HepG2 (cell line): ENCODE data around the gene FYTTD1. TPM values are rescaled to one million over a fixed set of nuclear protein-coding genes. Genes with fewer than 3 reads are reported as not detected.
A peak's percentile ranks its signal among the peaks of the same experiment; 100 is the strongest.

Experiments used
- AKNA ChIP-seq: sonication (generic); formaldehyde crosslinking; IDR thresholded peaks from 2 replicates; pipeline ENCODE4 v1.4.0; 2020; ENCODE audit warnings: missing genetic modification reagents, borderline replicate concordance
- ESRRA ChIP-seq: sonication (generic); formaldehyde crosslinking; IDR thresholded peaks from 2 replicates; pipeline ENCODE4 v1.5.1; 2020; ENCODE audit warnings: mild to moderate bottlenecking, low read depth, missing genetic modification reagents
- ETV6 ChIP-seq: sonication (generic); formaldehyde crosslinking; conservative IDR thresholded peaks from 2 replicates; pipeline ENCODE4 v1.4.0; 2020; ENCODE audit warnings: missing genetic modification reagents
- FLYWCH1 ChIP-seq: sonication (generic); formaldehyde crosslinking; IDR thresholded peaks from 2 replicates; pipeline ENCODE4 v1.8.1; 2023; ENCODE audit warnings: mild to moderate bottlenecking, missing genetic modification reagents
- GFI1 ChIP-seq: sonication (generic); formaldehyde crosslinking; IDR thresholded peaks from 2 replicates; pipeline ENCODE4 v1.5.0; 2020; ENCODE audit warnings: missing genetic modification reagents, mild to moderate bottlenecking, borderline replicate concordance
- KMT2A ChIP-seq: sonication (generic); formaldehyde crosslinking; IDR thresholded peaks from 2 replicates; pipeline ENCODE4 v1.4.0; 2020; ENCODE audit warnings: missing genetic modification reagents
- MIER3 ChIP-seq: IDR thresholded peaks from 2 replicates; pipeline ENCODE4 v1.6.1; 2016; ENCODE audit warnings: missing compliant biosample characterization, borderline replicate concordance
- POLR2G ChIP-seq: fragments of 200-400 bp; formaldehyde crosslinking; IDR thresholded peaks from 2 replicates; pipeline ENCODE4 v1.6.1; 2018; ENCODE audit warnings: mild to moderate bottlenecking, low read depth, low read length, moderate library complexity
- ZMYM2 ChIP-seq: sonication (generic); formaldehyde crosslinking; IDR thresholded peaks from 2 replicates; pipeline ENCODE4 v1.8.0; 2022; ENCODE audit warnings: mild to moderate bottlenecking, missing genetic modification reagents
- ZNF180 ChIP-seq: sonication (generic); formaldehyde crosslinking; IDR thresholded peaks from 2 replicates; pipeline ENCODE4 v1.4.0; 2020; ENCODE audit warnings: low read depth, missing genetic modification reagents, borderline replicate concordance
- ZNF451 ChIP-seq: sonication (generic); formaldehyde crosslinking; IDR thresholded peaks from 2 replicates; pipeline ENCODE4 v1.5.0; 2020; ENCODE audit warnings: mild to moderate bottlenecking, missing genetic modification reagents
- ZNF7 ChIP-seq: IDR thresholded peaks from 2 replicates; pipeline ENCODE4 v1.6.1; 2016; ENCODE audit warnings: missing biosample characterization, missing genetic modification reagents
- ZNF768 ChIP-seq: sonication (generic); formaldehyde crosslinking; IDR thresholded peaks from 2 replicates; pipeline ENCODE4 v1.4.0; 2020; ENCODE audit warnings: missing genetic modification reagents
- ZNF777 ChIP-seq: sonication (generic); formaldehyde crosslinking; IDR thresholded peaks from 2 replicates; pipeline ENCODE4 v1.4.0; 2020; ENCODE audit warnings: missing genetic modification reagents
- ZNF816 ChIP-seq: sonication (generic); formaldehyde crosslinking; IDR thresholded peaks from 2 replicates; pipeline ENCODE4 v1.8.0; 2022; ENCODE audit warnings: missing genetic modification reagents, mild to moderate bottlenecking, borderline replicate concordance
- ZXDC ChIP-seq: sonication (generic); formaldehyde crosslinking; IDR thresholded peaks from 2 replicates; pipeline ENCODE4 v1.5.0; 2020; ENCODE audit warnings: mild to moderate bottlenecking, missing genetic modification reagents
- polyA plus RNA-seq, 8 experiments: library from polyadenylated mRNA; depleted of rRNA in 3 of 8; stranded (reverse) in 7 of 8; unstranded in 1 of 8; fragments of >200 nt; fragmentation: Illumina TruSeq in 4 of 8; extraction: Trizol in 4 of 8; gene quantifications; 2 replicates each; pipeline versions ENCODE4 v1.2.1 to v1.2.3, GENCODE V29; 2011 to 2016; ENCODE audit warnings: low read depth in 4 of 8, missing spikeins in 1 of 8, mixed read lengths in 1 of 8; ENCODE audit not compliant: insufficient read depth in 1 of 8
- total RNA-seq, 5 experiments: library from RNA; depleted of rRNA; stranded (reverse); fragments of >200 nt; fragmentation: Illumina TruSeq; extraction: Trizol; gene quantifications; 2 replicates each; pipeline ENCODE4 v1.2.3, GENCODE V29; 2016; ENCODE audit warnings: low read depth in 1 of 5
- TF ChIP-seq, protein P1 (sequence below): sonication (generic); formaldehyde crosslinking; IDR thresholded peaks from 2 replicates; pipeline ENCODE4 v1.5.1; 2020; ENCODE audit warnings: missing genetic modification reagents, mild to moderate bottlenecking, borderline replicate concordance
- TF ChIP-seq, protein P2 (sequence below): sonication (generic); formaldehyde crosslinking; IDR thresholded peaks from 2 replicates; pipeline ENCODE4 v1.5.1; 2020; ENCODE audit warnings: missing genetic modification reagents, mild to moderate bottlenecking, borderline replicate concordance

FYTTD1 gene
- total and polyA plus RNA-seq, 2 of the 13 experiments (the other 11 are each of a cell fraction or from before 2014, with no cell fraction given): 6.5 to 28.8 TPM

DNA sequence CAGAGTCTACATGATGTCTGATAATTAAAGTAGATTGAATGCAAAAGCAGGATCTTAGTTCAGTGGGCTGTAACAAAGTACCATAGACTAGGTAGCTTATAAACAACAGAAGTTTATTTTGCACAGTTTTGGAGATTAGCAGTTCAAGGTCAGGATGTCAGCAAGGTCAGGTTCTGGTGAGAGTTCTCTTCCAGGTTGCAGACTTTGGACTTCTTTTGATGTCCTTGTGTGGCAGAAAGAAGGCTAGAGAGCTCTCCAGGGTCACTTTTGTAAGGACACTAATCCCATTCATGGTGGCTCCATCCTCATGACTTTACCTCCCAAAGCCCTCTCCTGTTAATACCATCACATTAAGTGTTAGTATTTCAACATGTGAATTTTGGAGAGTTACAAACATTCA is 12.1 kb downstream of the FYTTD1 start (continued):
- TF ChIP-seq AKNA: no peak
- no peak for TF ChIP-seq POLR2G
- no peak for TF ChIP-seq KMT2A (CRISPR knock-in tag)
- TF ChIP-seq, protein P1, sequence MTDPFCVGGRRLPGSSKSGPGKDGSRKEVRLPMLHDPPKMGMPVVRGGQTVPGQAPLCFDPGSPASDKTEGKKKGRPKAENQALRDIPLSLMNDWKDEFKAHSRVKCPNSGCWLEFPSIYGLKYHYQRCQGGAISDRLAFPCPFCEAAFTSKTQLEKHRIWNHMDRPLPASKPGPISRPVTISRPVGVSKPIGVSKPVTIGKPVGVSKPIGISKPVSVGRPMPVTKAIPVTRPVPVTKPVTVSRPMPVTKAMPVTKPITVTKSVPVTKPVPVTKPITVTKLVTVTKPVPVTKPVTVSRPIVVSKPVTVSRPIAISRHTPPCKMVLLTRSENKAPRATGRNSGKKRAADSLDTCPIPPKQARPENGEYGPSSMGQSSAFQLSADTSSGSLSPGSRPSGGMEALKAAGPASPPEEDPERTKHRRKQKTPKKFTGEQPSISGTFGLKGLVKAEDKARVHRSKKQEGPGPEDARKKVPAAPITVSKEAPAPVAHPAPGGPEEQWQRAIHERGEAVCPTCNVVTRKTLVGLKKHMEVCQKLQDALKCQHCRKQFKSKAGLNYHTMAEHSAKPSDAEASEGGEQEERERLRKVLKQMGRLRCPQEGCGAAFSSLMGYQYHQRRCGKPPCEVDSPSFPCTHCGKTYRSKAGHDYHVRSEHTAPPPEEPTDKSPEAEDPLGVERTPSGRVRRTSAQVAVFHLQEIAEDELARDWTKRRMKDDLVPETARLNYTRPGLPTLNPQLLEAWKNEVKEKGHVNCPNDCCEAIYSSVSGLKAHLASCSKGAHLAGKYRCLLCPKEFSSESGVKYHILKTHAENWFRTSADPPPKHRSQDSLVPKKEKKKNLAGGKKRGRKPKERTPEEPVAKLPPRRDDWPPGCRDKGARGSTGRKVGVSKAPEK: no peak
- TF ChIP-seq MIER3: no peak
- no peak for TF ChIP-seq FLYWCH1 (CRISPR knock-in tag)
- no peak for TF ChIP-seq ZXDC (CRISPR knock-in tag)
- 0 out of 2 replicates have a peak, but pooled peaks have one; percentile 61 for TF ChIP-seq ZMYM2
- no peak for TF ChIP-seq ZNF7 (CRISPR knock-in tag)
- no peak for TF ChIP-seq ZNF768 (CRISPR knock-in tag)
- no peak for TF ChIP-seq GFI1
- peak; percentile 95 for TF ChIP-seq ESRRA (CRISPR knock-in tag)
- no peak for TF ChIP-seq ZNF451 (CRISPR knock-in tag)
- no peak for TF ChIP-seq ZNF180 (CRISPR knock-in tag)
- TF ChIP-seq ZNF816 (CRISPR knock-in tag): no peak
- TF ChIP-seq ZNF777 (CRISPR knock-in tag): no peak
- TF ChIP-seq, protein P2, sequence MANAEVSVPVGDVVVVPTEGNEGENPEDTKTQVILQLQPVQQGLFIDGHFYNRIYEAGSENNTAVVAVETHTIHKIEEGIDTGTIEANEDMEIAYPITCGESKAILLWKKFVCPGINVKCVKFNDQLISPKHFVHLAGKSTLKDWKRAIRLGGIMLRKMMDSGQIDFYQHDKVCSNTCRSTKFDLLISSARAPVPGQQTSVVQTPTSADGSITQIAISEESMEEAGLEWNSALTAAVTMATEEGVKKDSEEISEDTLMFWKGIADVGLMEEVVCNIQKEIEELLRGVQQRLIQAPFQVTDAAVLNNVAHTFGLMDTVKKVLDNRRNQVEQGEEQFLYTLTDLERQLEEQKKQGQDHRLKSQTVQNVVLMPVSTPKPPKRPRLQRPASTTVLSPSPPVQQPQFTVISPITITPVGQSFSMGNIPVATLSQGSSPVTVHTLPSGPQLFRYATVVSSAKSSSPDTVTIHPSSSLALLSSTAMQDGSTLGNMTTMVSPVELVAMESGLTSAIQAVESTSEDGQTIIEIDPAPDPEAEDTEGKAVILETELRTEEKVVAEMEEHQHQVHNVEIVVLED (CRISPR knock-in tag): no peak
- no peak for TF ChIP-seq ETV6
